GM21619 (cell line): ENCODE data around the gene PTPRD.
"Not testable (repeated sequence)": the region's sequence is repeated elsewhere in the genome, so short reads cannot be mapped to it uniquely, and the experiment has no call there.

Source experiments
- ATAC-seq: cut with Tn5 transposase; IDR thresholded peaks from one replicate; pipeline ENCODE4 v1.9.1; 2021; ENCODE audit not compliant: unreplicated experiment

Gene PTPRD

DNA sequence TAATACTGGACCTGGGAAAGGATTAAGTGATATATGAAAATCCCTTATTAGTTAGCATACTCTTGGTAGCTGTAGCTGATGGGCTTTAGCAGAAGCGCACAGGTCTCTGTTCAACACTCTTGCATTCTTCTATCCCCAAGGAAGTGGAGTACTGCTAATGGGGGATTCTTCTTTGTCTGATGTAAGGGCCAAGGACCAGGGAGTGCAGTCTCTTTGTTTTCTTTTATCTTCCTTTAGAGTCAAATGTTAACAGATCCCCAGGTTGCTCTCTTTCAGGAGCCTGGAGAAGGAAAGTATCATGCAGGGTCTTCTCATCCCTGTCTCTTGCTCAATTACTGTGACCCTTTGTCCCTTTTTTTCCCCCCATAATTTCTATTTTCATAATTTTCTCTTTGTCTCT, 1666.3 kb downstream of the PTPRD start:
- ATAC-seq = no peak

DNA sequence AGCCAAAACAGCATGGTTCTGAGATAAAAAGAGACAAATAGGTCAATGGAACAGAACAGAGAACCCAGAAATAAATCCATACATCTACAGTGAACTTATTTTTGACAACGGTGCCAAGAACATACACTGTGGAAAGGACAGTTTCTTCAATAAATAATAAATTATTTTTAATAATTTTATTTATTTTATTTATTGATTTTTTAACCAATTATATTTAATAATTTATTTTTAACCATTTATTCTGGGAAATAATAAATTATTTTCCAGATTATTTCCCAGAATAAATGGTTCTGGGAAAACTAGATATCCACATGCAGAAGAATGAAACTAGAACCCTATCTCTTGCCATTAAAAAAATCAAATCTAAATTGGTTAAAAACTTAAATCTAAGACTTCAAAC, 1669.4 kb downstream of the PTPRD start:
- ATAC-seq = no peak

DNA sequence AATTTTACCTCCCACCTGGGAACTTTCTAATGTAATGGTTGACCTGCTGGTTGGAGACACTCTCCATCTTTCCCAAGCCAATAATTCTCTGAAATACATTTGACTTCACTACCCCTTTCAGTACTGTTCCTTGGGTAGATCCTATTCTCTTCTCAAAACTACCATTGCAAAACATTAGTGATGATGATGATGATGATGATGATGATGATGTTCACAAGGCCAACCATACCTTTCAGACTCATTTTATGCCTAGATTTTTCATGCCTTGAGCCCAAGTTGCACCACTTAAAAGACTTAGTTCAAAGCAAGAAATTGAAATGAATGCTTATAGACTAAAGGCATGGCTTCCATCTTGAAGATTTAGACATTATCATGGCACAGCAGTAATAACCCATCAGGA, 1672.2 kb downstream of the PTPRD start:
- ATAC-seq = no peak

DNA sequence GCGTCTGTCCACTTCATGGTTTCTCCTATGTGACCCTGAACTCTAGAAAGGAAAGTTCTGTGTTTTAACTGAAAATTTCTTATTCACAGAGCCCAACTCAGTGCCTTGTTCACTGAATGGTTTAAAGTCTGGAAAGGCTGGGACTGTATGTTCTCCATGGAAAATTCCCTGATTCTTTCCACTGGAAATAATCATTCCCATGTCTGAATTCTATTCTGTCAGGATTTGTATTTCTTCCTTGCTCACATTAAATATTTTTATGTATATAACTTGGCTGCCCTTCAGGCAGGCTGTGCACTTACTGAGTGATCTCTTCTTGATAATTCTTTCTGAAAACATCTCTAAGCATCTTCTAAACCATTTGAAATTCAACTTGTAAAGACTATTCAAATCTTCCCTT, 1686.3 kb downstream of the PTPRD start:
- no peak for ATAC-seq

DNA sequence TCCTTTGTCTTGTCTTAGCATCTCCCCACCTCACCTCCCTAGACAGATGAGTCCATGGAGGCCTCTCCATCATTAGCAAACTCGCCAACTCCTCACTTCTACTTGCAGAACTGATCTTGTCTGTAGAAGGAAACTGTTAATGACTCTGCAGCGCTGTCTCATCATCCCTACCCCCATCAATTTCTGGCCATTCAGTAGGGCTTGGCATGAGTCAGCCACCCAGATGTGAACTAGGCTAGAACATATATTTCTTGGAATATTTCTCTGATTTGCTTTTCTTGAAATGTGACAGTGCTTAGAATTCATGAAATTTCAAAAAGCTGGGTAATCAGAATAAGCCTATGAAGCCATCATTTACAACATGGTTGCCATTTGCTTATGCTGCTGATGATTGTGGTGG, 1688.2 kb downstream of the PTPRD start:
- no peak for ATAC-seq

DNA sequence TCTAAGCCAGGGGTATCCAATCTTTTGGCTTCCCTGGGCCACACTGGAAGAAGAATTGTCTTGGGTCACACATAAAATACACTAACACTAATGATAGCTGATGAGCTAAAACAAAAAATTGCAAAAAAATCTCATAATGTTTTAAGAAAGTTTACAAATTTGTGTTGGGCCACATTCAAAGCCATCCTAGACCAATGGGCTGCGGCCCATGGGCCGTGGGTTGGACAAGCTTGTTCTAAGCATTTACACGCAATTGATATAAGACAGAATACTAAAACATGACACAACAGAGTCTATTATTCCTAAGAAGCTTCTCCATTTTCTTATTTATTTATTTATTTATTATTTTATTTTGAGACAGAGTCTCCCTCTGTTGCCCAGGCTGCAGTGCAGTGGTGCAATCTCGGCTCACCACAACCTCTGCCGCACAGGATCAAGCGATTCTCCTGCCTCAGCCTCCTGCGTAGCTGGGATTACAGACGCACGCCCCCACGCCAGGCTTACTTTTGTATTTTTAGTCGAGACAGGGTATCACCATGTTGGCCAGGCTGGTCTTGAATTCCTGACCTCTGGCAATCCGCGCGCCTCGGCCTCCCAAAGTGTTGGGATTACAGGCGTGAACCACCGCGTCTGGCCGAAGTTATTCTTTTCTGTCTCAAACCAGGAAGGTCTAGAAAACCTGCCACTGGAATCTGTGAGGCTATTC, 1692.2 kb downstream of the PTPRD start:
- not testable (repeated sequence) for ATAC-seq

DNA sequence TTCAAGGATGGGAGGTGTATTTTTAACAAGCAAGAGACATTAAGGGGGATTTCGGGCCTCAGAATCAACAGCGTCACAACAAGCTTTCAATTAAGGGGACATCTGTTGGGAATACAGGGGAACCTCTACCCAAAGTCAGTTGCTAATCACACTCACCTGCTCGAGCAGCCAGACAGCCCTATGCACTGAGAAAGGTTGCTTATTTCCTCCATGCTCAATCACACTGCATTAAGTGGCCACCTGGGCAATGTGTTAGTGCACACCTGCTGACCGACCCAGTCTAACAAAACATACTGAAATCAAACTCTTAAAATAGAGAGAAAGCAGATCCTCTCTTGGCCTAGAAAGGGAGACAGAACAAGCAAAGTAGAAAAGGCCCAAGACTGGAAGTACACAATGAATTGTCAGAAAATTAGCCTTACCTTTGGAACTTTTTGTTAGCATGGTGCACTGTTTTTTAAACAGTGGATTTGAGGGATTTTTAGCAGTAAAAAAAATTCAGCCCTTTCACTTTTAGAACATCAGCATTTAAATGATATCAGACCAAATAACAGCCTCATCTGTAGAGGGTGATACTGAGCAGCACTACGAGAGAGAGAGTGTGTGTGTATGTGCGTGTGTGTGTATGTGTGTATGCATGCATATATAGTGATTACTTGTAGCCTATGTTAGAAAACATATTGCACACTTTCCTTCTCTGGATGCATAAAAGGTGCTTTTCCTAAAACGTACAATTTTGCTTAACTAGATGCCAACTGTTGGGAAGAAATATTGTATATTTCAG, 1694.7 kb downstream of the PTPRD start:
- ATAC-seq = no peak

DNA sequence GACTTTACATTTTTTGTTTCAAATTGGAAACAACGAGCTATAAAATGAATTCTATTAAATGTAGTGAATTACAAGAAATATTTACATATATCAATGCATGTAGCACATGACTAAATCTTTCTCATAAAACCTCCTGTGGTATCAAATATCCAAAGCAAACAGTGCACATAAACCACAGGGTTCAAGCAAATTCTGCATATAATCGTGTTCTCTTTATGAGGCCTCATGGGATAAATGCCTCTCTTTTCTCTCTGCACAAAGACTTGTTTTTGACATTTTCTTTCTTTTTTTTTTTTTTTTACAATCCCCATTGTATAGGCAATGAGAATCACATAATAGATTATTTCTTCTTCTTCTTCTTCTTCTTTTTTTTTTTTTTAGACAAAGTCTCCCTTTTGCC, 1696.0 kb downstream of the PTPRD start:
- no peak for ATAC-seq

DNA sequence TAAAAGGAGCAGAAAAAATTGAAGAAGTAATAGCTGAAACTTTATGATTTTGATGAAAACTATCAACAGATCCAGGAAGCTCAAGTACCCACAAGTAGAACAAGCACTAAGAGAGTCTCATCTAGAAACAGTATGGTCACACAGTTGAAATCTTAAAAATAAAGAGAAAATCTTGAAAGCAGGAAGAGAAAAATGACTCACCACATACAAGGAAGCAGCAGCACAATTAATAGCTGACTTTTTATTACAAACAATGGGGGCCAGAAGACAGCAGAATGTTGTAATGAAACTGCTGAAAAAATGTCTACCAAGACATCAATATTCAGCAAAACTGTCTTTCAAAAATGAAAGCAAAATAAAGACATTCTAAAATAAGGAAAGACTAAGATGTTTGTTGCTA, 1704.9 kb downstream of the PTPRD start:
- peak; percentile 42 for ATAC-seq

DNA sequence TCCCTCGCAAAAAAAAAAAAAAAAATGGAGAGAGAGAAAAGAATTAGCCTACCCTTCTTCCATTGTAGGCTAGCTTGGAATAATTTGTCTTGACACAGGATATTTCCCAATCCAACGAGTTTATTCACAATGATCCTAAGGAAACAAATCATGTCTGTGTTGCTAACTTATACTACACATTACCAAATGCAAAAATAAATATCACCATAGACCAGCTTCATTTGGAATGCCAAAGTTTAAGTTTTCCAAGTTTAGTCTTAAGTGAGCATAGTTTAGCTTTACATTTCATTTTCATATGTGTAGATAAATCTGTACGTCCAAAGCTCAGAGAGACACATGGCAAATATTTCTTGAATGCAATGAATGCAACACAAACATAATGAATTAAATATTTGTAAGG, 1707.1 kb downstream of the PTPRD start:
- no peak for ATAC-seq

DNA sequence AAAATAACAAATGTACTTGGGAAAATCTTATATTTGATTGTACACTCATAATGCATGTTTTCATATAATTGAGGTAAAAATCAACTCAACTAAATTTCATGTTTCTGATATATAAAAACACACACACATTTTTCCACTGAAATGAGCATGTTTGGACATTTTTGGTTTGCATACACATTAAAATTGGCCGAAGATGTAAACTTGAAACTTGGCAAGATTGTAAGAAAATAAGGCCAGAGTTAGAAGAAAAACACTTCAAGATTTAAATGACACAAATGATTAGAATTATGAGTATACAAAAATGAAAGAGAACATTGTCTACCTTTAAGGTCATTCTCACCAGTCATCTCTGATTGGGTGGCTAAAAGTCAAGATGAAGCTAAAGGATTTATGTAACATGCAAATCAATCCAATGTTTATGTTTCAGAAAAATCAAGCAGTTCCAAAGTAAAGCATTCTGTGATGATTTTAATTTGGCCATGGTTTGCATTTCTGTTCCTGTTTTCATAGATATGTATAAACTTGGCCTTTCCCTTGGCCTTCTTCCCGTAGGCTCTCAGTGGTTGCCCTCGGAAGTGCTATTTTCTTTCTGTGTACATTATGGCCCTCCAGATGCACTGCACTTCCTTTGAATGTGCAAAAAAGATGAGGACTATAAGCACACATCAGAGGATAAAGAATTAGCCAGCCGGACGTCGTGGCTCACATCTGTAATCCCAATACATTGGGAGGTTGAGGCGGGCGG, 1707.9 kb downstream of the PTPRD start:
- ATAC-seq = no peak

DNA sequence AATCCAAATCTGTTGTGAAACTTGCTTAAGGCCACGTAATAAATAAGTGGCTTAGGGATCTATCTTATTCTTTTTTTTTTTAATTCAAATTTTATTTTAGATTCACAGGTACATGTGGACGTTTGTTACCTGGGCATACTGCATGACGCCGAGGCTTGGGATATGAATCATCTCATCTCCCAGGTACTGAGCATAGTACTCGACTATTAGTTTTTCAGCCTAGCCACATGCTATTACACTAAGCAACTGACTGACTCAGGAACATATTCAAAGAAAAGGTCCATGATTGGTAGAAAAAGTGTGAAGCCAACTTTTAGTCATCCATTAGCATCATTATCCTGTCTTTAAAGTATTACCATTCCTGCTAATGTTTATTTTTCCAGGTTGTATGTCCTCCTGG, 1709.7 kb downstream of the PTPRD start:
- no peak for ATAC-seq

DNA sequence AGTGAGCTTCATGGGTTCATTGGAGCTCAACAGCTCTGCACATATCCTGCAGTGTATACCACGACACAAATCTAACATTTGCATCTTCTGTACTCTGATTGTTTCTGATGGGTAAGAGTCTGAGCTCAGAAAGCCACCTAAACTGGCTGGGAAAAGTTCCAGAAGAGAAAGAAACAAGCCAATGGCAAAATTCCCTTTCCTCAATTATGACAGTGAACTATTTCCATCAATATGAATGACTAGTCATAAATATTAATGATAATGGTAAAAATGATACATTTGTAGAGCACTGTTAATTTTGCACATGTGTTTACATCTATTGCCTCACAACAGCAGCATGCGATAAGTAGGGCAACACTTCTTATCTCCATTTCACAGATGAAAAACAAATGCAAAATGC, 1711.7 kb downstream of the PTPRD start:
- ATAC-seq = no peak

DNA sequence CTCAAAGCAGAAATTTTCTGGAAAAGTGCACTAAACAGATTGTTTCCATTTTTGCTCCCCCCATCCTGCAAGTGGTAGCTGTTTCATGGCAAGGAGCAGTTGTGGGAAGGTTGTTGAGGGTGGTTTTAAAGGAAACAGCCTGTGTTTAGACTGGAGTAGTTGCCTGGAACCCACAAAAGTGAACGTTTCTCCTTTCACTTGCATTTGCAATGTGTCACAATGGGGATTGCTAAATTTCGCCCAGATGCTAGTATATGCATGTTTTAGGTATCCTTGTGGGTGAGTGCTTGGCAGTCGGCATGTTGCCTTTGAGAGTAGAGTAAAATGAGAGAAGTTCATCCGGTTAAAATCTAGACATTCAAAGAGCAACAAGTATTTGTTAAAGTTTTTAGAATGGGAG, 1713.3 kb downstream of the PTPRD start:
- no peak for ATAC-seq

DNA sequence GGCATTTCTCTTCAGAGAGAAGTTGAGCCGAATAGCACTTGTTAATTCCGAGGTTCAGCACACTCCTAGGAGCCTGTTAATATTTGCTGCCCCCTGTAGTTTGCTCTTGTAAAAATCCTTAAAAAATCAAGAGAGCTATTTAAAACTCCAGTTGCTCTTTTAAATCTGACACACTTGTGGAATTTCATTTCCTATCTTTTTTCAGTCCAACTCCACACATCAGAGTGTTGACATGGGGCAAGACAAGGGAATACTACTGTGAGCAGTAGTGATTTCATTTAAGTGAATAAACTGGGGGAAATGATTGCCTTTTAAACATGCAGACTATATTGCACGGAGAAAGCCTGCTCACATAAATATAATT, 1717.0 kb downstream of the PTPRD start:
- ATAC-seq = no peak

DNA sequence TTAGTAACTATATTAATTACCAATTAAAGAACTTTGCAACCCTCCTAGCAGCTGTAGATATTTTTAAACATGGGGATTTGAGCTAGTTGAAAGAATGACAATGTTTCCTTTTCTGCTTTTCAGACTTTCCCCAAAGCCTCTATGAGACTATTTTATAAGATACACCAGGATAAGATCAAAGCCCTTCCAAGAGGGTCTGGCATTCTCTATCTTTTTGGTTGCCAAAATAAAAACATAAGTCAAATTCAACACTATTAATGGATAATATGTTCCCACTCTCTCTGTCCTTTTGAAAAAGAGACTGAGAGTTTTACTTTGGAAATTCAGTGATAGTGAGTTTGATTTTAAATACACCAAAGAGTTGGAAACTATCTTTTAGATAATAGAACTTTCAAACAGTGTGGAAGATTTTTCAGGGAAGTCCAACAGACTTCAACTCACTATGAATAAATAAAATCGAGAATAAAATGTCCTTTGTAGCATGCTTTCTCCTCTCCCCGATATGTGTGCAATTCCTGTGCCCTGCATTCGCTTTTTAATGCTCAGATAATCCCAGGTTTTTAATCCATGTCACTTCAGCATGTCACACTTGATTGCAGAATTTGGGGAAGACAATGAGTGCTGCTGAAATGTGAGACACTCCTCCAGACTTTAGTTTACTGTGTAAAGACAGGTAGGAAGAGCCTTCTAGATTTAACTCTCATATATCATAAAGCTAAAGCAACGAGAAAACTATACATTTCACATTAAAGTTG, 1717.5 kb downstream of the PTPRD start:
- ATAC-seq = no peak

DNA sequence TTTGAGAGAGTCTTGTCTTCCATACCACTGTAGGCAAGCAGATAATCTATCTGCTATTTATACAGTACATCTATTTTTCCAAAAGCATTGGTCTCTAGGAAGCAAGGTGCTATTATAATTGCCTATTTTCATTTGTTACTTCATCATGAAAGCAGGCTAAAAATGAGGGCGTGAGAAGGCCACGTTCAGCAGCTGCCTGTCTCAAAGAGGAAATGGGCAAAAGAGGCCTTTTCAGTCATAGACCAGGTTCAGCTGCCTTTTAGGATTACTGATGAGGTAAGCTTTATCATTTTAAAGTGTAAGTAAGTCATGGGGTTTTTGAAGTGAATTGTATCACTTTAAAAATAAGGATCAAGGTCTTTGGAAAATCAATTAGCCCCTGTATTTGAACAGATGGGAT, 1722.1 kb downstream of the PTPRD start:
- ATAC-seq = no peak

DNA sequence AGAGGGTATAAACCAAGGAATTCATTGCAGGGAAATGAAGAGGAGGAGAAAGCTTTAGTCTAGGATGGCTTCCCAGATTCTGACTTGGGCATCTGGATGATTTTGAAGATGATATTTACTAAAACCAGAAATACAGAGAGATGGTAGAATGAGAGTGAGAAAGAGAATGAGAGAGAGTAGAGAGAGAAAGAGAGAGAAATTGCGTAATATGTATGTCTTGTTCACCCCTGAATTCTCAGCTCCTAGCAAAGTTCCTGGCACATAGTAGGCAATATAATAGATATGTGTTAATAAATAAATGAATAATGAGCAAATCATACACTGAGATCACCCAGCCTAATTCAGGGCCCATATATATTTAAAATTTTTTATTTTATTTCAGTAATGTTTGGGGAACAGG, 1723.7 kb downstream of the PTPRD start:
- no peak for ATAC-seq

DNA sequence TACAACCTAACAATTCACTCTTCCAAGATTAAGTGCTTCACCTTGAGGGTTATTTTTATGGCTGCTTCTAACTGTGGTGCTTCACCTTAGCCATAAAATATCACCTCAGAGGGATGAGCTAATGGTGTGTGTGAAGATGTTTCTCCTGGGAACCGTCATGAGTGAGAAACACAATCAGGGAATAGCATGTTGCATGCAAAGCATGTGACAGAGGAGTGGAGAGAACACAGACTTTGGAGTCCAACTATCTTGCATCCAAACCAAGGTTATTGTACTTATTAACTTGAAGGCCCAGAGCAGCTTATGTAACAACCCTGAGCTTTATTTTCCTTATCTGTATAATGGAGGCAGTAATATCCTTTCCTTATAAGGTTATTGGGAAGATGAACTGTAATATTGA, 1724.2 kb downstream of the PTPRD start:
- no peak for ATAC-seq

DNA sequence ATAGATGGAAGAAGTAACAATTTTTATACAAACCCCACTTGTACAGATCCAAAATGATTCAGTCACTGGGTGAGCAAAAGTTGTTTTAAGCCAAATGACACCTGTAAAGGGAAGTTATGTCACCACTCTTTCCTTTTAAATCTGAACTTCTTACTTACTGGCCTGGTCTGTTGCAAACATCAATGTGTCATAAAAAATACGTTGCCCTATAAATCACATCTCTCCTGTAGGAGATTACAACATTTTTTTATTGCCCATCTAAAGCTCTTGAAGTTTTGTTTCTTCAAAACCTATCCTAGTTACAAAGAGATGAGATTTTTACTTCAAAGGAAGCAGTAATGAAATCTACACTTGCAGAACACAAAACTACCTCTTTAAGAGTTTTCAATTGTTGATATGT, 1725.4 kb downstream of the PTPRD start:
- ATAC-seq = no peak

DNA sequence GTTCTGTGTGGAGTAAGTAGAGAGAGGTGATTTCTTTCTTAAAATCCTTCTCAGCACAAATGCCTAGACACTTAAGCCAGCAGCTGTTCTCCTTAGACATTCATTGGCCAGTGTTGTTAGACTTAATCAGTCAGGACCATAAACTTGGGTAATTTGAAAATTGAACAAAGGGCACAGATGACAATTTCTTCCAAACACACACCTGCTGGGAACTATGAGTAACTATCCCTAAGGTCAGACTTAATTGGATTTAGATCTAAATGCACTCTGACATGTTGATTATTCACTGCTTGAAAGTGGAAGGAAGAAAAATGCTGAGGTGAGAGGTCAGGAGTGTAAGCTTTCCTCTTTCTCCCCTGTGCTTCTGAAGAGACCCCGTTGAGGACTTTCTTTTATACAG, 1729.5 kb downstream of the PTPRD start:
- ATAC-seq = no peak
